NCI-H226 (cell line): ENCODE results near the gene C4orf50.
"Not testable (repeated sequence)": the region's sequence is repeated elsewhere in the genome, so short reads cannot be mapped to it uniquely, and the experiment has no call there.

Source experiments
- DNase-seq: peaks from one replicate; pipeline ENCODE4 v3.0.0-alpha.2; 2015

C4orf50 gene

GRCh38 chr4:5887011-5887360 lies 131.2 kb downstream of the C4orf50 start:
- no peak for DNase-seq

DNA sequence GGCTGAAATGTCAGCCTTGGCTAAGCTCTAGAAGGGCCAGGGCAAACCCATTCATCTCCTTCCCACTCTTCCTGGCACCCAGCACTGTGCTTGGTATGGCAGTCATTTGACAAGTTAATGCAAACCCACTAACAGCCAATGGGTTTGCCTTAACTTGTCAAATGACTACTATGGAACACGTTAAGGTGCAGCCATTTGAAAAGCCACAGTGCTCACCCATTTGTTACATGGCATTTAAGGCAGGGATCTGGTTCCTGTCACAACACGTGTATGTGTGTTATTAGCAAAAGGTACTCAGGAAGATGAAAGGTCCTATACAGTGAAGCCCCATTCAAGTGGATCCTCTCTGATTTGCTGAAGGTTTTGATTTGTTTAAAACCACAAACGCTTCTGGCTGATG lies 132.5 kb downstream of the C4orf50 start:
- no peak for DNase-seq

GRCh38 chr4:5884796-5885195 lies 133.4 kb downstream of the C4orf50 start:
- DNase-seq: no peak

GRCh38 chr4:5883916-5884315 lies 134.3 kb downstream of the C4orf50 start:
- no peak for DNase-seq

DNA sequence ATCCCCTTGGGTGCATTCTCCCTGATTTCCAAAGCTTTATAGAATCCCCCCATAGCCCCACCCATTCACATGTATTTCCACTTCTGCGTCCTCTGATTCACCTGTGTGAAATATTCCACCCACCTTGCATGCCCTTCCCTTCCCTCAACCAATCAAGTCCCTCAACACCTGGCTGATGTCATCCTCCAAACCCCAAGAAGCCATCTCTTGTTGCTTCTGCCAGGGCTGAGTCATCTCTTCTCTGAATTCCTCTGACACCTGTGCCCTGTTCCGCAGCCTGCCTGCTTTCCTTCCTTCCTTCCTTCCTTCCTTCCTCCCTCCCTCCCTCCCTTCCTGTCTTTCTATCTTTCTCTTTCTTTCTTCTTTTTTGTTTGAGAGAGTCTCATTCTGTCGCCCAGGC lies 135.3 kb downstream of the C4orf50 start:
- DNase-seq: no peak

GRCh38 chr4:5881340-5881739 lies 136.9 kb downstream of the C4orf50 start:
- no peak for DNase-seq

GRCh38 chr4:5878359-5878758 lies 139.9 kb downstream of the C4orf50 start:
- no peak for DNase-seq

DNA sequence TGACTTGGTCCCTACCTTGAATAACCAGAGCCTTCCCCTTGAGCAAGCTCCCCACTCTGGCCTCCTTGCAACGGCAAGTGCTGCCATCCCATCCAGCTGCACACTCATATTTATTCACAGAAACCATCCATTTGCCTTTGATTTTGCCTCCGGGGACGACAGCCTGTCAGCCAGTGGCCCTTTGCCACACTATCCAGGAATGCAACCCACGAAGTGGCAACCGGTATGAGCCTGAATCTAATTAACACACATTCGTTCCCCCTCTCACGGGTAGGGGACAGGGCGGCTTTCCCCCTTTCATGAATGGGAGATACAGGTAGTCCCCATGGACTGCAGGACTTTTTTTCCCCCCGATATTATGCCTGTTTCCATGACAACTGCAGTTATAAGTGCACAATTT lies 140.8 kb downstream of the C4orf50 start:
- DNase-seq: no peak

DNA sequence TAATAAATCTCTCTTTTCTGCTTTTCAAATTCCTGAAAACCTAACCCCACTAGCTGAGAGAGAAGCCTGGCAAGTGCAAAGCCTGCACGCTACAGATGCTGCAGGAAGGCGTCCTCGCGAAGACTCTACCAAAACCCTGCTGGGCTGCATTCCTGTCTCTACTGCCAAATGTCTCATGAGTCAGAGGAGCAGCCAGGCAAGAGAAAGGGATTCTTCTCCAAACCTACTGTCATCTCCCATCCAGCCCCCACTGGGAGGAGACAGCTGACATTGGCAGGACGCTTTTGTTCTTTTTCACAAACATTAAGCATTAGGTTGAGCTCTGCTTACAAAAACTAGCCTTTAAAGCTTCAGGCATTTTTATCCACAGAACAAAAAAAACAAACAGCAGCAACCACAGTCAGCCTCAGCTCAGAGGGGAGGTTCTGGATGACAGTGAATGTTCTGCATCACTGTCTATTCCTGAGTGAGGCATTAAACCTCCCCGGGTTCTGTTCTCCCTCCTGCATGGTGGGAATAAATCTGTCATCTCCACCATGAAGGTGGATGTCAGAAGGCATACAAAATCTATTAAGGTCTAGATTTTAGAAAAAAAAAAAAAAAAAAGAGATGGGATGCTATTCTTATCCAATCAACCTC lies 143.3 kb downstream of the C4orf50 start:
- no peak for DNase-seq

- no peak for DNase-seq
These were observed 147.5 kb downstream of the C4orf50 start for GRCh38 chr4:5870701-5871100.

GRCh38 chr4:5869966-5870619 lies 148.1 kb downstream of the C4orf50 start:
- no peak for DNase-seq

DNA sequence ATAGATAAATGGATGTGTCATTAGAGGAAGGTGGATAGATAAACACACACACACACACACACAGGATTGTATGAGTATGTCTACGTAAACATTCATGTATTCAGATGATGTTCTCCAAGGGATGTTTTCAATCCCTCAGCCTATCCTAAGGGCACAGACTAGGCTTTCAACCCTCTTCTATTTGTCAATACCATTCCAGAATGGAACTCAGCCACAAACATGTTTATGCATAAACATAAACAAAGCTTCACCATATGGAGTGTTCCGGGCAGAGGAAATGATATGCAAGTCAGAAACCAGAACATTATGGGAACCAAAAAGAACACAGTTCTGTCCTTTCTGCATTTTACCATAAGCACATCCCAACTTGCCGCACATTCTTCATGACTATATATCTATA lies 150.4 kb downstream of the C4orf50 start:
- DNase-seq: no peak

DNA sequence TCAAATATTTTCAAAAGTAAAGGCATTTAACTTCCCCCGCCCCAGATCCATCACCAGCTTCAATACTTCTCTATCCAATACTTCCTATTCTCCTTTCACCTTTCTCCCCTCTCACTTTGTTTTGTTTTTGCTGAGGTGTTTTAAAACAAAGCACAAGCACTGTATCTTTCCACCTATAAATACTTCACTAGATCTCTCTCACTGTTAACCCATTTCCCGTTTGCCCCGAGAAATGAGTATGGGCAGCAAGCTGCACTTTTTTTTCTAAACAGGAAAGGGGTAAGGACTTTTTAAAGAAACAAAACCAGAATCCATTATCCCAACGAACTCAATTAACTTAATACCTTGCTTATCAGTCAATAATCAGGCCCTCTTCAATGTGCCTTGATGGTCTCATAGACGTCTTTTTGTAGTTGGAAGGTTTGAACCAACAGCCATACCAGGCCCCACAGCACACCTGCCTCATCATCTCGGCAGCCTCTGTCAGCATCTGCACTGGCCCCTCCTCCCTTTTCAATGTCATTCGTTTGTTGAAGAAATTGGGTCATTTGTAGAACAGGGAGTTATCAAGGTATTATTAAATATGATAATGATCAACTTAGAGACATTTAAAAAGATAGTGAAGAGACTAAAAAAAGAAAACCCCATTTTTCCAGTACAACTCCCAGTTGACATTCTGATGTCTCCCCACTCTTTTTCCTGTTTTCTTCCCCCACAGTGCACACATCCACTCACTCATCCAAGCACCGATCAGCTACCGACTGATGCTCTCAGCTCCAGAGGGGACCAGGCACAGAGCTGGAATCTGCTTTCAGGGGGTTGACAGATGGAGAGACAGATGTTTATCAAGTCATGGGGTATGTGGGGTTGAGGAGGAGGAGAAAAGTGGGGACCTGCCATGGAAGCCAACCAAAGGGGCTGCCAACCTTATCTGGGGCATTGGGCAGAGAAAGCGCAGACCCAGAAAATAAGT lies 151.1 kb downstream of the C4orf50 start:
- DNase-seq: no peak

DNA sequence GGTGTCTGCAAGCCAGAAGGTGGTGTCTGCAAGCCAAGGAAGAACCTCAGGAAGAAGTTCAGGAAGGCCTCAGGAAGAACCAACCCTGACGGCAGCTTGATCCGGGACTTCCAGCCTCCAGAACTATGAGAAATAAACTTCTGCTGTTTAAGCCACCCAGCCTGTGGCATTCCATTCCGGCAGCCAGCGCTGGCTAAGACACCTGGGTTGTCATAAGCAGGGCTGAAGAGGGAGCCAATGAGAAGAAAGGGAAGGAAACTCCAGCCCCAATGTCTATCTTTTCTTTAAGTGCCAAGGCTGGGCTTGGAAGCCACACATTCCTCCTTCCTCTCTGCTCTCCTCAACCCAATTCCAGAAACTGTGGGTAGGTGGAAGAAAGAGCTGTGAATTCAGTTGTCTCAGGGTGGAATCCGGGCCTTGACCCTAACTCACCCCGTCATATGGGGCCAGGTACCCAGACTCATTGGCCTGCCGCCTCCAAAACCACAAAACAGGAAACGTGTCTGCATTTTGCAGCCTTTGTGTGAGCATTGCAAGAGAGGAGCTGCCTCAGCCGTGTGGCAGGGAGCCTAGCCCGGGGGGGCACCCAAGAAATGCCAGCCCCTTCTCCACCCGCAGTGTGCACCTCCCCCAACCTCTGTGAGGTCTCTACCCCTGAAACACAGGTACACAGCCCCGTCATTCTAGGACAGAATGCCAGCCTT lies 152.2 kb downstream of the C4orf50 start:
- DNase-seq: no peak

GRCh38 chr4:5863461-5864113 lies 154.6 kb downstream of the C4orf50 start:
- DNase-seq: peak; percentile 74

DNA sequence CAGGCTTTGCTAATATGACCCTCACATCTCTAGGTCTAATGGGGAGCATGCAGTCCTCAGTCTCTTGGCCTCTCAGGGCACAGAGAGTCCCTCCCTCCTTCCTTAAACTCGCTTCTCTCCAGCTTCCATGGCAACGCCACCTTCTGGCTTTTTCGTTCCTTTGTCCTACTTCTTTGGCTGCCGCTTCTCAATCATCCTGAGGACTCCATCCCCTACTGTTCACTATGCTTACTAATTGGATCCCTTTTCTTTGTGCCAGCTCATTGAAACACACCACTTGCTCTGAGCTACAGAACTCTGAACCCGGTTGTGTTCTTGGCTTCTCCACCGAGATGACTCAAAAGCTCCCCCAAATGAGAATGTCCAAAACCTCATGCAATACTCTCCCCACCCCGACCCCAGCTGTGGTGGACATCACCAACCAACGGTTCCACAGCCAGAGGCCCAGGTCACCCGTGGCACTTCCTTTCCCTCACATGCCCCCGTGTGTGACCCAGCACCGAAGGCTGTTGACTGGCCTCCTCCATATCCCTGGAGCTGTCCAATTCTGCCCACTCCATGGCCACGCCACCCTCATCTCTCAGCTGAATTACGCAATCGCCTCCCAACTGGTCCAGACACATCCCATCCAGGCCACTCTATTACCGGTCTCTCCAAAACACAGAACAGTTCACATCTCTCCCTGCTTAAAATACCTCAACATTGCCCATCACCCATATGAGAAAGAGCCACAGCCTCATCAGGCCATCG lies 160.0 kb downstream of the C4orf50 start:
- no peak for DNase-seq

GRCh38 chr4:5857199-5857598 lies 161.0 kb downstream of the C4orf50 start:
- DNase-seq: no peak

DNA sequence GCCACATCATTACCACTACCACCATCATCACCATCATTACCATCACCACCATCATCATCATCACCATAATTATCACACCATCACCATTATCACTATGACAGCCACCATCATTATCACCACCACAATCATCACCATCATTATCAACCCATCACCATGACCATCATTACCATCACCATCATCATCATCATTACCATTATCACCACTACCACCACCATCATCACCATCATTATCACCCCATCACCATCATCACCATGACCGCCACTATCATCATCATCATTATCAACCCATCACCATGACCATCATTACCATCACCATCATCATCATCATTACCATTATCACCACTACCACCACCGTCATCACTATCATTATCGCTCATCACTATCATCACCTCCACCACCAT lies 161.9 kb downstream of the C4orf50 start:
- DNase-seq: not testable (repeated sequence)

- DNase-seq: no peak
These were observed 163.3 kb downstream of the C4orf50 start for GRCh38 chr4:5854929-5855328.

- DNase-seq: no peak
These were observed 165.6 kb downstream of the C4orf50 start for GRCh38 chr4:5852523-5853202.

GRCh38 chr4:5851637-5852301 lies 166.5 kb downstream of the C4orf50 start:
- no peak for DNase-seq
